ENCODE data around the gene VEGFA. TPM values are rescaled to one million over a fixed set of nuclear protein-coding genes. Genes with fewer than 3 reads are reported as not detected.

The VEGFA gene
- total RNA-seq, 6 donors from 2014 or later: 129 to 564 (median 261) TPM

DNA sequence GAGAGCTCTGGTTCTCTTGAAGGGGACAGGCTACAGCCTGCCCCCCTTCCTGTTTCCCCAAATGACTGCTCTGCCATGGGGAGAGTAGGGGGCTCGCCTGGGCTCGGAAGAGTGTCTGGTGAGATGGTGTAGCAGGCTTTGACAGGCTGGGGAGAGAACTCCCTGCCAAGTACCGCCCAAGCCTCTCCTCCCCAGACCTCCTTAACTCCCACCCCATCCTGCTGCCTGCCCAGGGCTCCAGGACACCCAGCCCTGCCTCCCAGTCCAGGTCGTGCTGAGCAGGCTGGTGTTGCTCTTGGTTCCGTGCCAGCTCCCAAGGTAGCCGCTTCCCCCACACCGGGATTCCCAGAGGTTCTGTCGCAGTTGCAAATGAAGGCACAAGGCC lies 9.8 kb downstream of the VEGFA start:
- peaks cover 6 to 17% (median 13%) of the 10 kb centered on the region in 4 donors for H3K4me1 ChIP-seq
- peak overlapping the region in 1 of 4 donors; percentile 3 for H3K27ac ChIP-seq
- H3K4me3 ChIP-seq: no peak overlapping the region

DNA sequence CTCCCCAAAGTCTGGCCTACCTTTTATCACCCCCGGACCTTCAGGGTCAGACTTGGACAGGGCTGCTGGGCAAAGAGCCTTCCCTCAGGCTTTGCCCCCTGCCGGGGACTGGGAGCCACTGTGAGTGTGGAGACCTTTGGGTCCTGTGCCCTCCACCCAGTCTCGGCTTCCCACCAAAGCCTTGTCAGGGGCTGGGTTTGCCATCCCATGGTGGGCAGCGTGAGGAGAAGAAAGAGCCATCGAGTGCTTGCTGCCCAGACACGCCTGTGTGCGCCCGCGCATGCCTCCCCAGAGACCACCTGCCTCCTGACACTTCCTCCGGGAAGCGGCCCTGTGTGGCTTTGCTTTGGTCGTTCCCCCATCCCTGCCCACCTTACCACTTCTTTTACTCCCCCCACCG lies 10.3 kb downstream of the VEGFA start:
- Histone ChIP-seq H3K4me1 (peaks cover 2 to 13% (median 8%) of the 10 kb centered on the region in 4 donors), H3K4me3 (no peak overlapping the region), H3K27ac (peak overlapping the region in 1 of 4 donors; percentile 3), H3K36me3 (peaks cover 33 to 96% (median 83%) of the 10 kb centered on the region in 4 donors), H3K27me3 (no peaks in the 10 kb centered on the region), H3K9me3 (no peaks in the 10 kb centered on the region)
- DNase-seq (no peak), ATAC-seq (ENCODE audit: low FRiP score in 2 of 2) (no peak)
- TF ChIP-seq, protein P1, sequence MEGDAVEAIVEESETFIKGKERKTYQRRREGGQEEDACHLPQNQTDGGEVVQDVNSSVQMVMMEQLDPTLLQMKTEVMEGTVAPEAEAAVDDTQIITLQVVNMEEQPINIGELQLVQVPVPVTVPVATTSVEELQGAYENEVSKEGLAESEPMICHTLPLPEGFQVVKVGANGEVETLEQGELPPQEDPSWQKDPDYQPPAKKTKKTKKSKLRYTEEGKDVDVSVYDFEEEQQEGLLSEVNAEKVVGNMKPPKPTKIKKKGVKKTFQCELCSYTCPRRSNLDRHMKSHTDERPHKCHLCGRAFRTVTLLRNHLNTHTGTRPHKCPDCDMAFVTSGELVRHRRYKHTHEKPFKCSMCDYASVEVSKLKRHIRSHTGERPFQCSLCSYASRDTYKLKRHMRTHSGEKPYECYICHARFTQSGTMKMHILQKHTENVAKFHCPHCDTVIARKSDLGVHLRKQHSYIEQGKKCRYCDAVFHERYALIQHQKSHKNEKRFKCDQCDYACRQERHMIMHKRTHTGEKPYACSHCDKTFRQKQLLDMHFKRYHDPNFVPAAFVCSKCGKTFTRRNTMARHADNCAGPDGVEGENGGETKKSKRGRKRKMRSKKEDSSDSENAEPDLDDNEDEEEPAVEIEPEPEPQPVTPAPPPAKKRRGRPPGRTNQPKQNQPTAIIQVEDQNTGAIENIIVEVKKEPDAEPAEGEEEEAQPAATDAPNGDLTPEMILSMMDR (IDR thresholded peaks at IDR 0.05): no peak
- TF ChIP-seq EP300 (IDR thresholded peaks at IDR 0.05) (no peak), POLR2A (IDR thresholded peaks at IDR 0.05) (no peak), POLR2AphosphoS5 (IDR thresholded peaks at IDR 0.05) (no peak)
- 92 to 93% methylated on average over 13 of the region's 13 CpGs for WGBS, 2 donors

More for the DNA sequence above, 9.8 kb downstream of the VEGFA start:
- Histone ChIP-seq H3K36me3 (peaks cover 31 to 91% (median 79%) of the 10 kb centered on the region in 4 donors), H3K9me3 (no peaks in the 10 kb centered on the region), H3K27me3 (no peaks in the 10 kb centered on the region)
- no peak for ATAC-seq (ENCODE audit: low FRiP score in 2 of 2)
- no peak for TF ChIP-seq EP300 (IDR thresholded peaks at IDR 0.05)
- TF ChIP-seq POLR2A (IDR thresholded peaks at IDR 0.05): no peak
- TF ChIP-seq, protein P1 (IDR thresholded peaks at IDR 0.05): no peak
- TF ChIP-seq POLR2AphosphoS5 (IDR thresholded peaks at IDR 0.05): no peak
- WGBS, 2 donors: 67 to 80% methylated on average over 4 to 8 of the region's 8 CpGs
- no peak for DNase-seq

DNA sequence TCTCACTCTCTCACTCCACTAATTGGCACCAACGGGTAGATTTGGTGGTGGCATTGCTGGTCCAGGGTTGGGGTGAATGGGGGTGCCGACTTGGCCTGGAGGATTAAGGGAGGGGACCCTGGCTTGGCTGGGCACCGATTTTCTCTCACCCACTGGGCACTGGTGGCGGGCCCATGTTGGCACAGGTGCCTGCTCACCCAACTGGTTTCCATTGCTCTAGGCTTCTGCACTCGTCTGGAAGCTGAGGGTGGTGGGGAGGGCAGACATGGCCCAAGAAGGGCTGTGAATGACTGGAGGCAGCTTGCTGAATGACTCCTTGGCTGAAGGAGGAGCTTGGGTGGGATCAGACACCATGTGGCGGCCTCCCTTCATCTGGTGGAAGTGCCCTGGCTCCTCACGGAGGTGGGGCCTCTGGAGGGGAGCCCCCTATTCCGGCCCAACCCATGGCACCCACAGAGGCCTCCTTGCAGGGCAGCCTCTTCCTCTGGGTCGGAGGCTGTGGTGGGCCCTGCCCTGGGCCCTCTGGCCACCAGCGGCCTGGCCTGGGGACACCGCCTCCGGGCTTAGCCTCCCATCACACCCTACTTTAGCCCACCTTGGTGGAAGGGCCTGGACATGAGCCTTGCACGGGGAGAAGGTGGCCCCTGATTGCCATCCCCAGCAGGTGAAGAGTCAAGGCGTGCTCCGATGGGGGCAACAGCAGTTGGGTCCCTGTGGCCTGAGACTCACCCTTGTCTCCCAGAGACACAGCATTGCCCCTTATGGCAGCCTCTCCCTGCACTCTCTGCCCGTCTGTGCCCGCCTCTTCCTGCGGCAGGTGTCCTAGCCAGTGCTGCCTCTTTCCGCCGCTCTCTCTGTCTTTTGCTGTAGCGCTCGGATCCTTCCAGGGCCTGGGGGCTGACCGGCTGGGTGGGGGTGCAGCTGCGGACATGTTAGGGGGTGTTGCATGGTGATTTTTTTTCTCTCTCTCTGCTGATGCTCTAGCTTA lies 11.2 kb downstream of the VEGFA start:
- ATAC-seq (ENCODE audit: low FRiP score in 2 of 2): no peak
- no peaks in the 10 kb centered on the region for H3K9me3 ChIP-seq
- peaks cover 33 to 100% (median 85%) of the 10 kb centered on the region in 4 donors for H3K36me3 ChIP-seq
- WGBS, 2 donors: 91 to 92% methylated on average over 11 to 22 of the region's 24 CpGs
- peaks cover 0 to 4% (median 2%) of the 10 kb centered on the region in 4 donors for H3K4me1 ChIP-seq
- no peaks in the 10 kb centered on the region for H3K27me3 ChIP-seq
- TF ChIP-seq, protein P1 (IDR thresholded peaks at IDR 0.05): no peak
- TF ChIP-seq POLR2AphosphoS5 (IDR thresholded peaks at IDR 0.05) (no peak), EP300 (IDR thresholded peaks at IDR 0.05) (no peak), POLR2A (IDR thresholded peaks at IDR 0.05) (no peak)
- DNase-seq: no peak
- no peak overlapping the region for H3K4me3 ChIP-seq
- H3K27ac ChIP-seq: peak overlapping the region in 1 of 4 donors; percentile 19

DNA sequence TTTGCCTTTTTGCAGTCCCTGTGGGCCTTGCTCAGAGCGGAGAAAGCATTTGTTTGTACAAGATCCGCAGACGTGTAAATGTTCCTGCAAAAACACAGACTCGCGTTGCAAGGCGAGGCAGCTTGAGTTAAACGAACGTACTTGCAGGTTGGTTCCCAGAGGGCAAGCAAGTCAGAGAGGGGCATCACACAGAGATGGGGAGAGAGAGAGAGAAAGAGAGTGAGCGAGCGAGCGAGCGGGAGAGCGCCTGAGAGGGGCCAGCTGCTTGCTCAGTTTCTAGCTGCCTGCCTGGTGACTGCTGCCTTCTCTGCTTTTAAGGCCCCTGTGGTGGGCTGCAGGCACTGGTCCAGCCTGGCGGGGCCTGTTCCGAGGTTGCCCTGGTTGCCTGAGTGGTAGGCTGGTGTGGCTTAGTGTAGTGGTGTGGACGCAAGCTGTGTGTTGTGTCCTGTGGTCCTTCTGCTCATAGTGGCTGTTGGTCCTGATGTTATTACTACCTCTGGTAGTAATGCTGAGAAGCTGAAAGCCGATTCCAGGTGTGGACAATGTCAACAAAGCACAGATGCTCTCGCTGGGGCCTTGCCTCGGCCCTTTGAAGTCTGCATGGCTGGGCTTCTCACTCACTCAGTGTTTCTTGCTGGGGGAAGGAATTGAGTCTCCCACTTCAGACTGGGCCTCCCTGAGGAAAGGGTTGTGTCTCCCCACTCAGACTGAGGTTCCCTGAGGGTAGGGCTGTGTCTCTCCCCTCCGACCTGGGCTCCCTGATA lies 12.1 kb downstream of the VEGFA start:
- H3K27ac ChIP-seq: no peak overlapping the region
- 90 to 92% methylated on average over 19 to 20 of the region's 20 CpGs for WGBS, 2 donors
- H3K4me1 ChIP-seq: no peaks in the 10 kb centered on the region
- TF ChIP-seq, protein P1 (IDR thresholded peaks at IDR 0.05): no peak
- TF ChIP-seq EP300 (IDR thresholded peaks at IDR 0.05): no peak
- H3K4me3 ChIP-seq: no peak overlapping the region
- no peaks in the 10 kb centered on the region for H3K27me3 ChIP-seq
- no peaks in the 10 kb centered on the region for H3K9me3 ChIP-seq
- H3K36me3 ChIP-seq: peaks cover 33 to 97% (median 81%) of the 10 kb centered on the region in 4 donors
- ATAC-seq (ENCODE audit: low FRiP score in 2 of 2) (no peak), DNase-seq (no peak)
